Stimulated activated CD4-positive, alpha-beta T cell treated with anti-CD3 and anti-CD28 coated beads, Interleukin-15, amount 100 ng/mL, for 24 hours (primary cell): ENCODE data around the gene MUC12.
"Not testable (repeated sequence)": the region's sequence is repeated elsewhere in the genome, so short reads cannot be mapped to it uniquely, and the experiment has no call there.

ENCODE experiments used
- DNase-seq: peaks from one replicate; pipeline ENCODE4 v3.0.0-alpha.2; 2020

Gene MUC12, protein sequence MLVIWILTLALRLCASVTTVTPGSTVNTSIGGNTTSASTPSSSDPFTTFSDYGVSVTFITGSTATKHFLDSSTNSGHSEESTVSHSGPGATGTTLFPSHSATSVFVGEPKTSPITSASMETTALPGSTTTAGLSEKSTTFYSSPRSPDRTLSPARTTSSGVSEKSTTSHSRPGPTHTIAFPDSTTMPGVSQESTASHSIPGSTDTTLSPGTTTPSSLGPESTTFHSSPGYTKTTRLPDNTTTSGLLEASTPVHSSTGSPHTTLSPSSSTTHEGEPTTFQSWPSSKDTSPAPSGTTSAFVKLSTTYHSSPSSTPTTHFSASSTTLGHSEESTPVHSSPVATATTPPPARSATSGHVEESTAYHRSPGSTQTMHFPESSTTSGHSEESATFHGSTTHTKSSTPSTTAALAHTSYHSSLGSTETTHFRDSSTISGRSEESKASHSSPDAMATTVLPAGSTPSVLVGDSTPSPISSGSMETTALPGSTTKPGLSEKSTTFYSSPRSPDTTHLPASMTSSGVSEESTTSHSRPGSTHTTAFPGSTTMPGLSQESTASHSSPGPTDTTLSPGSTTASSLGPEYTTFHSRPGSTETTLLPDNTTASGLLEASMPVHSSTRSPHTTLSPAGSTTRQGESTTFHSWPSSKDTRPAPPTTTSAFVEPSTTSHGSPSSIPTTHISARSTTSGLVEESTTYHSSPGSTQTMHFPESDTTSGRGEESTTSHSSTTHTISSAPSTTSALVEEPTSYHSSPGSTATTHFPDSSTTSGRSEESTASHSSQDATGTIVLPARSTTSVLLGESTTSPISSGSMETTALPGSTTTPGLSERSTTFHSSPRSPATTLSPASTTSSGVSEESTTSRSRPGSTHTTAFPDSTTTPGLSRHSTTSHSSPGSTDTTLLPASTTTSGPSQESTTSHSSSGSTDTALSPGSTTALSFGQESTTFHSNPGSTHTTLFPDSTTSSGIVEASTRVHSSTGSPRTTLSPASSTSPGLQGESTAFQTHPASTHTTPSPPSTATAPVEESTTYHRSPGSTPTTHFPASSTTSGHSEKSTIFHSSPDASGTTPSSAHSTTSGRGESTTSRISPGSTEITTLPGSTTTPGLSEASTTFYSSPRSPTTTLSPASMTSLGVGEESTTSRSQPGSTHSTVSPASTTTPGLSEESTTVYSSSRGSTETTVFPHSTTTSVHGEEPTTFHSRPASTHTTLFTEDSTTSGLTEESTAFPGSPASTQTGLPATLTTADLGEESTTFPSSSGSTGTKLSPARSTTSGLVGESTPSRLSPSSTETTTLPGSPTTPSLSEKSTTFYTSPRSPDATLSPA (N-terminal part only)

DNA sequence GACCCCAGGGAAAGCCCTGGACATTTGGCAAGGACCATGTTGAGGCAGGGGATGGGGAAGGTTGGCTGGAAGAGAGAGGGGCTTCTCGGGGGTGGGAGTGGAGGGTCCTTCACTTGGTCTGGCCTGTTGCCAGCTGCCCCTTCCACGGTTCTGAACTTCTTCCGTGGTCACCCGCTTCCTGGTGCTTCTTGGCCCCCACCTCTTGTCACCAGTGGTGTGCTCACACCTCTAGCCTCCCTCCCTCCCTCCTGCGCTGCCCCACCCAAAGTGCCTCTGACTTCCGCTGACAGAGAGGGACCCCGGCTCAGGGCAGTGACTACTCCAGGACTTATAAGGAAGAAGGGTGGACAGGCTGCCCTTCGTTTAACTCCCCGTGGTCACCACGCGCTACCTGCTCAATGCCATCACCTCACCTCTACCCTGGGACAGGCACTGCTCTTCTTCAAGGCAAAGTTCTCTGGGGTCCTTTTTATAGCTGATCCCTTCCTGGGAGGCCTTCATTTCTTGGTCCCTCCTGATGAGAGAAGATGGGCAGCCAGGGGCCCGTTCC, at the start of gene MUC12:
MUC12 (plus strand) TSS at position 500 of the 550 bp plus-strand sequence. CDS start 58 bp downstream, outside the sequence.
- no peak for DNase-seq

DNA sequence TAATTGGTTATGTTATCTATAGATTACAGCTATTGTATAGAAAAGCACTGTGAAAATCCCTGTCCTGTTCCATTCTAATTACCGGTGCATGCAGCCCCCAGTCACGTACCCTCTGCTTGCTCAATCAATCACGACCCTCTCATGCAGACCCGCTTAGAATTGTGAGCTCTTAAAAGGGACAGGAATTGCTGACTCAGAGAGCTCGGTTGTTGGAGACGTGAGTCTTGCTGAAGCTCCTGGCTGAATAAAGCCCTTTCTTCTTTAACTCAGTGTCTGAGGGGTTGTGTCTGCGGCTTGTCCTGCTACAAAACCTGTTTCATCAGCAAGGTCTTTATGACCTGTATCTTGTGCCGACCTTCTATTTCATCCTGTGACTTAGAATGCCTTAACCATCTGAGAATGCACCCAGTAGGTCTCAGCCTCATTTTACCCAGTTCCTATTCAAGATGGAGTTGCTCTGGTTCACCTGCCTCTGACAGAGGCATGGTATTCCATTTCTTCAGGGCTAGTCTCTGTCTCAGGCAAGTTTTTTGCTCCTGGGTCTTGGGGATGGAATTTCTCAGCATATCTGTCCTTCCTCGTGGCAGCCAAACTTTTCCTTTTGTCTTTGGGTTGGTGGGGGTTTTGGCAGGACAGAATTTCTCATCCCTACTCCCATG, 49.5 kb upstream of the MUC12 start:
- not testable (repeated sequence) for DNase-seq

DNA sequence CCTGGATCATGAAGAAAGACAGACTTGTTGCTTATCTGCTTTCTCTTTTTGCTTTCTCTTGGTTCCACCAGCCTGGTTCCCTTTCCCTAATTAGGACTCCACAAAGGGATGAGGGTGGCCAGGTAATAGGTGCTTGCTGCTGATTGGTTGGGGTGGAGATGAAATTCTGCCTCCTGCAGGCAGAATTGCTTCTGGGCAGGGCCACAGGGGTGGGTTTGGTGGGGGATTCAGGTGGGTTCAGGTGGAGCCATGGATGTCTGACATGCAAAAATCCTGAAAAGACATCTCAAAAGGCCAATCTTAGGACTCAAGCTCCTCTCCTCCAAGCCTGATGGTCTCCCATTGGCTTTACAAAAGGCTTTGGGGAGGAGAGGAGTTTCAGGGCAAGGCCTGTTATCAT, 48.3 kb upstream of the MUC12 start:
- DNase-seq, result no peak

DNA sequence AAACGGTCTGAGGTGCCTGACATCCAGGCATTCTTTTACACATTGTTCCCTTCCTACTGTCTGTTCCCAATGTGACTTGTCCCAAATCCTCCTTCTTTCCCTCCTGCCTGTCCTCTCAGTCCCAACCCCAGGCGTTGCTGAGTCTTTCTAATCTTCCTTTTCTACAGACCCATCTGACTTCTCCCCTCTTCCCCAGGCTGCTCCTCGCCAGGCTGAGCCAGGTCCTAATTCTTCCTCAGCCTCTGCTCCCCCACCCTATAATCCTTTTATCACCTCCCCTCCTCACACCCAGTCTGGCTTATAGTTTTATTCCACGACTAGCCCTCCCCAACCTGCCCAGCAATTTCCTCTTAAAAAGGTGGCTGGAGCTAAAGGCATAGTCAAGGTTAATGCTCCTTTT, 45.7 kb upstream of the MUC12 start:
- DNase-seq, result not testable (repeated sequence)

DNA sequence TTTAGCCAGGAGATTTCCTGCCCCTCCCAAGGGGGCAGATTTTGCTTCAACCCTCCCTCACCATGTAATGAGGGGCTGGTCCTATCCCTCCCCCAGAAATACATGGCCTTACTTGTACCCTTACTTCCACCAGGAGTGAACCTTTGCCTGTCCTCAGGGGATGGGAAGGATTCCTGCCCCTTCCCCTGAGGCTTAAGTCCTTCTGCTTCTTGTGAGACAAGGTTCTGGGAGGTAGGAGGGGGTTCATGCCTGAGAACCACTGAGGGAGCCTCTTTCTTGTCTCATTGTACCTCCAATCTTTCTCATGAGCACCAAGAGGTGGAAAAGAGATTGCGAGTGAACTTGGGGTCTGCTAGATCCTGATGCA, 39.6 kb upstream of the MUC12 start:
- no peak for DNase-seq

DNA sequence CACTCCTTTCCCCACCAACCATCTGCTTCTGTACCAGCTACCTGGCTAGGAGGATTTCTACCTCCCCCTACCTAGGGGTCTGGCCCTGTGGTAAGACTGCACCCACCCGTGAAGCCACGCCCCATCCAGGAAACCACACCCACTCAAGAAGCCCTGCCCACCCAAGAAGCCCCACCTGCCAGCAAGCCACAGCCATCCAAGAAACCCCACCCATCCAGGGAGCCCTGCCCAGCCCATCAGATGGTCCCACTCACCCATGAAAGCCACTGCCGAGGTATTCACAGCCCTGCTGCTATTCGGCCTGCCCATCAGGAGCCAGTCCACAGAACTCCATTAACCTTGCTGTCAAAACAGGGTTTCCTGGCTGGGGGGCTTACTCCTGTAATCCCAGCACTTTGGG, 35.6 kb upstream of the MUC12 start:
- DNase-seq, result no peak

DNA sequence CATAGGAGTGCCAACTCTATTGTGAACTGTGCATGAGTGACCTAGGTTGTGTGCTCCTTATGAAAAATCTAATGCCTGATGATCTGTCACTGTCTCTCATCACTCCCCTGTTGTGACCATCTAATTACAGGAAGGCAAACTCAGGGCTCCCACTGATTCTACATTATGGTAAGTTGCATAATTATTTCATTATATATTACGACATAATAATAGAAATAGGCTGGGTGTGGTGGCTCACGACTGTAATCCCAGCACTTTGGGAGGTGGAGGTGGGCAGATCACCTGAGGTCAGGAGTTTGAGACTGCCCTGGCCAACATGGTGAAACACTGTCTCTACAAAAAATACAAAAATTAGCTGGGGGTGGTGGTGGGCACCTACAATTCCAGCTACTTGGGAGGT, 34.0 kb upstream of the MUC12 start:
- DNase-seq, result not testable (repeated sequence)

DNA sequence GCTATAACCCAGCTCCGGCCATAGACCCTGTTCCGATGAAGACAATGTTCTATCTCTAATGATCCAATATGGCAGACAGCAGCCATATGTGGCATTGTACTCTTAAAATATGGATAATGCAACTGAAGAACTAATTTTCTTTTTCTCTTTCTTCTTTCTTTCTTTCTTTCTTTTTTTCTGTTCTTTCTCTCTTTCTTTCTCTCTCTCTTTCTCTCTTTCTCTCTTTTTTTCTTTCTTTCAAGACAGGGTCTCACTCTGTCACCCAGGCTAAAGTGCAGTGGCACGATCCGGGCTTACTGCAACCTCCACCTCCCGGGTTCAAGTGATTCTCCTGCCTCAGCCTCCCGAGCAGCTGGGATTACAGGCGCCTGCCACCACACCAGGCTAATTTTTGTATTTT, 33.2 kb upstream of the MUC12 start:
- not testable (repeated sequence) for DNase-seq

DNA sequence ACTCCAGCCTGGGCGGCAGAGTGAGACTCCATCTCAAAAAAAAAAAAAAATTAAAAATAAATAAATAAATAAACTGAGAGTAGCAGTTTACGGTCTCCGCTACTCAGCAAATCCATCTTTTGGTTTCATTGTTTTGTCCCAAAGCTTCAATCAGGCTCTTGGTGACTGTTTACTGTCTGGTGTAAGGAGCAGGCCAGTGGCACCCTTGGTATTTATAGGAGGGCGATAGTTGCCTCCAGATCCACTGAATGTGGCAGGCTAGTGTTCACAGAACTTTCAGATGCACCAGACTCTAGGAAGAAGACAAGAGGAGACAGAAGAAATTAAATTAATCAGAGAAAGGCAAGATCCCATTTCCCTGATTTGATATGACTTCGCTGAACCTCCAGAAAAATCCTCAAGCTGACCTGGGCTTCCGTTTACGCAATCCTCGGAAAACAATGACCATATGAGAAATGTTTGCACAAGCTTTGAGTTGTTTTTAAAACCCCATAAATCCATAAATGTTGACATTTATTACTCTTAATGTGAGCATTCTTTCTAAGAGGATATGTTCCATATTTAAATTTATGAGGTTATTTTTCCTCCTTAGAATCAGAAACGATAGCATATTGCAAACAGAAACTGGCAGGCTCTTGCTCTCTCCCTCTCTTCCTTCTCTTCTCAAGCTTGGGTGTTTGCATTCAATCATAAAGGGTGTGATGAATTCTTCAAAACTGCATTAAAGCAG, 27.2 kb upstream of the MUC12 start:
- DNase-seq, result no peak

DNA sequence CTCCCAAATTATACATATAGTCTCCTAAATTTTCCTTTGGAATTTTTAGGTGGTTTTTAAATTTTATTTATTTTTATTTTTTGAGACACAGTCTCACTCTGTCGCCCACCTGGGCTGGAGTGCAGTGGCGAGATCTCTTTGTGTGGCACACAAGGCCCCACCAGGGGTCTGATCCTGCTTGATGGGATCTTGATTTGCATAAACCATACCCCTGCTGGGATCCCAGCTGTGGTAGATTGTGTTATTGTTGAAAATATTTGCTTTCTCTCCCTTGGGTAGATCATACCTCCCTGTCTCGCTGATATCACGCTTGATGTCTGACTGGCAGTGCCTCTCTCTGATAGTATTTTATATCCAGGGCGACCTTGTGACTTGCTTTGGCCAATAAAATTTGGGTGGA, 25.7 kb upstream of the MUC12 start:
- no peak for DNase-seq

DNA sequence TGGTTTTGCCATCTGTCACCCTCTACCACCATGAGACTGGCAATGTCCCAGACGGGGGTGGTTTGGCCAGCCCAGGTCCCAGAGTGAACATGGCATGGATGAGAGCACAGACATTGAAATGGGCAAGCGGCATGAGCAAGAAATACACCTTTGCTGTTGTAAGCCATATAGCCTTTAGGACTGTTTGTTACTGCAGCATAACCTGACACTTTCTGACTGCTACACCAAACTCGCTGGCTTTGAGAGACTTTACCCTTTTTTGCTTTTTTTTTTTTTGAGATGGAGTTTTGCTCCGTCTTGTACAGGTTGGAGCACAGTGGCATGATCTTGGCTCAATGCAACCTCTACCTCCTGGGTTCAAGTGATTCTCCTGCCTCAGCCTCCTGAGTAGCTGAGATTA, 25.2 kb upstream of the MUC12 start:
- no peak for DNase-seq

DNA sequence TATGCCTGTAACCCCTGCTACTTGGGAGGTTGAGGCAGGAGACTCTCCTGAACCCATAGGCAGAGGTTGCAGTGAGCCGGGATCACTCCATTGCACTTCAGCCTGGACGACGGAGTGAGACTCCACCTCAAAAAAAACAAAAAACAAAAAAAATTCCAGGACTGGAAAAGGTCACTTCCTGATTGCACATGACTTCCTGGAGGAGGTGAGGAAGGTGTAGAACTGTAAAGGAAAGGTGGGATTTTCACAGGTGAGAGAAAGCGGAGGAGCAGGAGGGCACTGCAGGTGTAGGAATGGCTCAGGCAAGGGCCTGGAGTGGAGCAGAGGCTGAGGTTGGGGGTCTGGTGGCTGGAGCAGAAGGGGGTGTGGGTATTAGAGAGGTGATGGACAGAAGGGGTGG, 23.3 kb upstream of the MUC12 start:
- DNase-seq, result no peak

DNA sequence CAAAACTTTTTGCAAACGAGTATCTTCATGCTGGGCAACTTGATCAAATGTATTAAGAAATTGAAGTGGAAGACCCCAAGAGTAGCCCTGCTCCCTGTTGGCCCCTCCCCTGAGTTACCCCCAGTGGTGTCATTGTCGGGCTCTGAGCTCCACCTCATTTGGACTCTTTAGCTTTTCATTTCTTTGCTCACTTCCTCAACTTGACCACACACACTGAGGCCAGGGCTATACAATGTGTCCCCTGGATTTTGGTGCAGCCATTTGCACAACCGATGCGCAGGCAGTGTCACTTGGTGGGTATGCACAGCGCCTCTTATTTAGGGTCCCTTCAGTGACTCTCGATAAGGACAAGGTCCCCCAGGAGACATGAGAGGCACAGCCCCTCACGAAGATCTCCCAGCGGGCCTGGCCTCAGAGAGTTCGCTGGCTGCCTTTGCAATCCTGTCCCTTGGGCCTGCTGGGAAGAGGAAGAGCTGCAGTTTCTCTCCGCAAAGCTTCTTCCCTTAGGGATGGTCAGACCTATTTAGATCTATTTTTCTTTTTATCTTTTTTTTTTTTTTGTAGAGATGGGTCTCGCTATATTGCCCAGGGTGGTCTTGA, 22.5 kb upstream of the MUC12 start:
- no peak for DNase-seq

DNA sequence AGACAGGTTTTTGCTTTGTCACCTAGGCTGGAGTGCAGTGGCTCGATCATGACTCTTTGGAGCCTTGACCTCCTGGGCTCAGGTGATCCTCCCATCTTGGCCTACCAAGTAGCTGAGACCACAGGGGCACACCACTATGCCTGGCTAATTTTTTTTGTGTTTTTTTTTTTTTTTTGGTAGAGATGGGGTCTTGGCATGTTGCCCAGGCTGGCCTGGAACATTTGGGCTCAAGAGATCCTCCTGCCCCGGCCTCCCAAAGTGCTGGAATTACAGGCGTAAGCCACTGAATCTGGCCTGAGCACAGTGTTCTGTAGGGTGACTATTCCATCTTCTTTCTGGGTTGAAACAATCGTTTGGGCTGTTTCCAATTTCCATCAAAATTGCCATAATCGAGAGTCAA, 21.6 kb upstream of the MUC12 start:
- no peak for DNase-seq

DNA sequence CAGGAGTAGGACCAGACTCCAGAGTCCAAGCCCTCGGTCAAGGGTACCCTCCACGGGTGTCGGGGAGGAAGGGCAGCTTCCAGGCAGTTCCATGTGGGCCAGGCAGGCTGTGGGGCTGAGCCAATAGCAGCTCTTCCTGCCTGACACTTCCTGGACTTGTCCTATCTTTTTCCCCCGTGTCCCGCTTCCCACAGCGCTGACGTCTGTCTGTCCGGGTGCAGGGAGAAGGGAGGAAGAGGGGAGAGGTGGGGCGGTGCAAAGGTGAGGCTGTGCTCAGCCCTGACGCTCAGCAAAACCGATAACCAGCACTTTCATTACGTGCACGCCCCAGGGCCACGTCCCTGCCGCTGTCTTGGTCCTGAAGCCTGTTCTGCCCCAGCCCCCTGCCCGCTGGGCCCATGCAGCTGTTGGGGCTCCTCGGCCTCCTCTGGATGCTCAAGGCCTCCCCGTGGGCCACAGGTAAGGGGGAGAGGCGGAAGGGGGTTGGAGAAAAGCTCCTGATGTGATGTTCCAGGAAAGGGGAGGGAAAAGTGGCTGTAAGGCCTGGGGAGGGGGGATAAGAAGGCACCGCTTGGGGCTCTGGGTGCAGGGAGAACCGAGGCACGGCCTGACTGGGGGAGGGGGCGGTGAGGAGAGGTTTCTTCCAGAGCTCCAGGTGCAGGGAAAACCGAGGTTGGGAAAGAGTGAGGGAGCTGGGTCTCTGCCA, 20.0 kb upstream of the MUC12 start, which contains the start of gene MUC3A:
MUC3A (plus strand) TSS at position 308 of the 706 bp plus-strand sequence; CDS start at position 399, 91 bp downstream.
- DNase-seq, result no peak

DNA sequence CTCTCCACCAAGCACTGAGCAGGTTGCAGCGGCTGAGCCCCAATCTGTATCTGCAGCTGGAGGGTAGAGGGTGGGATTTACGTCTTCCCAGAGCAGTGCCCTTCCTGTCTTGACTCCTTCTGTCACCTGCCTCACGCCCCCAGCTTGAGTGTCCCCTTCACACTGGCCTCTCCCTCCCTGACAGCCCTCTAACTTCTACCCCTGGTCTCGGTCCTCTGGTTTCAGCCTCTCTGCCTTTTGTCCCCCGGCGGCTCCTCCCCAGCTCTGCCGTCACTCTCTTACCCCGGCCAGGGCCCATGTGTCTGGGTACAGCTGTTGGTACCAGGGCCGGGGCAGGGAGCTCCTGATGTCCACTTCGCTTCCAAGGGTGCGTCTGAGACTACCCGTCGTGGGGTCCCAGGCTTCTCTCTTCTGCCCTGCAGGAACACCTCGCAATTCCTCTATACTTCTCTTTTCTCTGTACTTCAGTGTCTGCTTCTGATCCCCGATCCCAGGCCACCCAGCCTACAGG, 19.4 kb upstream of the MUC12 start:
- DNase-seq, result no peak

DNA sequence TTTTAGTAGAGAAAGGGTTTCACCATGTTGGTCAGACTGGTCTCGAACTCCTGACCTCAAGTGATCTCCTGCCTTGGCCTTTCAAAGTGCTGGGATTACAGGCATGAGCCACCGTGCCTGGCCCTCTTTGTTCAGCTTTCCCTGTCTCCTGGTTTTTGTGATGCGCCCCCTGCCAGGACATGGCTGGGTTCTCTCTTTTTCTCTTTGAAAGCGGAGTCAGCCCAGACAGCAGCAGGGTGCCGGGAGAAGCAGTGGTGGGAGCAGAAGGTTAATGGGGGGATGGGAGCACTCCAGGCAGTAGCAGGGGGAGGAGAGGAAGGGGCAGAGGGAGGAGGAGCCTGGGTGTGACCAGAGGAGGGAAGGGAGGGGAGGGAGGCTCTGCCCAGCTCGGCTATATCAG, 18.2 kb upstream of the MUC12 start:
- no peak for DNase-seq

DNA sequence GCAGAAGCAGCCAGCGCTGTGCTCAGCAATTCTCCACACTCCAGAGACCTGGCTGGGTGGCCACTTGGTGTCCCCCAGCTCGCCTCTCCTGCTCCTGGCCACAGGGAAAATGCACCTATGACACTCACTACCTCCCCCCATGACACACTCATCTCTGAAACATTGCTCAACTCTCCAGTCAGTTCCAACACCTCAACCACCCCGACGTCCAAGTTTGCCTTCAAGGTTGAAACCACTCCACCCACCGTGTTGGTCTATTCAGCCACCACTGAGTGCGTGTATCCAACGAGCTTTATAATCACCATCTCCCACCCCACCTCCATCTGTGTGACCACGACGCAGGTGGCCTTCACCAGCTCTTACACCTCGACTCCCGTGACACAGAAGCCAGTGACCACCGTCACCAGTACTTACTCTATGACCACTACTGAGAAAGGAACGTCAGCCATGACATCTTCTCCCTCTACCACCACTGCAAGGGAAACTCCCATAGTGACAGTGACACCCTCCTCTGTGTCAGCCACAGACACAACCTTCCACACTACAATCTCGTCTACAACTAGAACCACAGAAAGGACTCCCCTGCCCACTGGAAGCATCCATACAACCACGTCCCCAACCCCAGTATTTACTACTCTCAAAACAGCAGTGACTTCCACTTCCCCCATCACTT, 17.3 kb upstream of the MUC12 start:
- no peak for DNase-seq

DNA sequence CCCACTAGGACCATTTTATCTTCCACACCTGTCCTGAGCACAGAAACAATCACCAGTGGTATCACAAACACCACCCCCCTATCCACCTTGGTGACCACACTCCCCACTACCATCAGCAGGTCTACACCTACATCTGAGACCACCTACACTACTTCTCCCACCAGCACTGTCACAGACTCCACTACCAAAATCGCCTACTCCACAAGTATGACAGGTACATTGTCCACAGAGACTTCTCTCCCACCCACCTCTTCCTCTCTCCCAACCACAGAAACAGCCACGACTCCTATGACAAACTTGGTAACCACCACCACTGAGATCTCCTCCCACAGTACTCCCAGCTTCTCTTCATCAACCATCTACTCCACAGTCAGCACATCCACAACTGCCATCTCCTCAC, 16.7 kb upstream of the MUC12 start:
- no peak for DNase-seq
